CD14-positive monocyte (primary cell): ENCODE results near the gene RPS6KA4. TPM values are rescaled to one million over a fixed set of nuclear protein-coding genes. Genes with fewer than 3 reads are reported as not detected.

Source experiments
- DNase-seq, 3 donors: peaks; one replicate each; pipeline ENCODE4 v3.0.0-alpha.2; 2011 to 2022
- H2AFZ ChIP-seq: 2 replicates; pipeline ENCODE4 v1.6.0; 2012; ENCODE audit warnings: mild to moderate bottlenecking, low read depth, low read length, inconsistent platforms; ENCODE audit not compliant: insufficient read depth, poor library complexity, severe bottlenecking
- H3K27ac ChIP-seq, 2 donors: 1 replicate in 1 of 2; 2 replicates in 1 of 2; pipeline ENCODE4 v1.5.1; 2012 to 2013; ENCODE audit warnings: low read length in 2 of 2, control low read depth in 1 of 2, inconsistent platforms in 1 of 2, low read depth in 1 of 2, mild to moderate bottlenecking in 1 of 2
- H3K27me3 ChIP-seq, 2 donors: one replicate each; pipeline versions ENCODE4 v1.6.0 to v1.6.1; 2011 to 2013; ENCODE audit warnings: low read length in 2 of 2; ENCODE audit not compliant: control insufficient read depth in 2 of 2, insufficient read depth in 2 of 2
- H3K36me3 ChIP-seq, 2 donors: replicated peaks in 1 of 2; 1 replicate in 1 of 2; 2 replicates in 1 of 2; pipeline versions ENCODE4 v1.5.1 to v1.6.1; 2012 to 2013; ENCODE audit warnings: low read length in 2 of 2, control low read depth in 1 of 2, inconsistent platforms in 1 of 2, mild to moderate bottlenecking in 1 of 2; ENCODE audit not compliant: insufficient read depth in 2 of 2, control insufficient read depth in 1 of 2
- H3K4me1 ChIP-seq, 2 donors: 1 replicate in 1 of 2; 2 replicates in 1 of 2; pipeline versions ENCODE4 v1.5.1 to v1.6.1; 2012 to 2013; ENCODE audit warnings: low read length in 2 of 2, control low read depth in 1 of 2, inconsistent platforms in 1 of 2, mild to moderate bottlenecking in 1 of 2, moderate library complexity in 1 of 2; ENCODE audit not compliant: insufficient read depth in 2 of 2, control insufficient read depth in 1 of 2
- H3K4me2 ChIP-seq: replicated peaks from 2 replicates; pipeline ENCODE3; 2012; ENCODE audit warnings: low read length, moderate library complexity, mild to moderate bottlenecking; ENCODE audit not compliant: poor library complexity, severe bottlenecking; ENCODE audit errors: extremely low read depth
- H3K4me3 ChIP-seq, 3 experiments: fragments of 200-600 bp in 1 of 3; sonication (generic) in 1 of 3; replicated peaks in 1 of 3; 1 replicate in 2 of 3; 2 replicates in 1 of 3; pipeline ENCODE4 v1.5.1; 2011 to 2013; ENCODE audit warnings: low read length in 3 of 3, mild to moderate bottlenecking in 3 of 3, control low read depth in 2 of 3, low read depth in 2 of 3, inconsistent platforms in 1 of 3, moderate library complexity in 1 of 3
- H3K79me2 ChIP-seq: 2 replicates; pipeline ENCODE4 v1.6.0; 2012; ENCODE audit warnings: mild to moderate bottlenecking, control low read depth, inconsistent platforms, low read length, moderate library complexity; ENCODE audit not compliant: insufficient read depth
- H3K9ac ChIP-seq: 2 replicates; pipeline ENCODE4 v1.6.0; 2017; ENCODE audit warnings: low read length, mild to moderate bottlenecking; ENCODE audit not compliant: insufficient read depth, poor library complexity, severe bottlenecking
- H3K9me3 ChIP-seq, 2 donors: replicated peaks in 1 of 2; 1 replicate in 1 of 2; 2 replicates in 1 of 2; pipeline versions ENCODE4 v1.5.1 to v1.6.1; 2012 to 2013; ENCODE audit warnings: low read length in 2 of 2, control low read depth in 1 of 2; ENCODE audit not compliant: control insufficient read depth in 1 of 2, insufficient read depth in 1 of 2
- H4K20me1 ChIP-seq: 2 replicates; pipeline ENCODE4 v1.6.0; 2012; ENCODE audit warnings: mild to moderate bottlenecking, low read length, control low read depth, moderate library complexity; ENCODE audit not compliant: insufficient read depth
- H3K27ac Mint-ChIP-seq, 7 donors: one replicate each; pipeline ENCODE4 v1.8.0; 2020; ENCODE audit warnings: mild to moderate bottlenecking in 7 of 7, mixed read lengths in 7 of 7, moderate library complexity in 6 of 7, inconsistent platforms in 2 of 7
- H3K27me3 Mint-ChIP-seq, 3 donors: one replicate each; pipeline ENCODE4 v1.8.0; 2021 to 2022; ENCODE audit warnings: low read depth in 3 of 3, mild to moderate bottlenecking in 3 of 3, mixed read lengths in 3 of 3, moderate library complexity in 3 of 3, inconsistent platforms in 1 of 3
- H3K36me3 Mint-ChIP-seq, 2 donors: one replicate each; pipeline ENCODE4 v1.8.0; 2020; ENCODE audit warnings: mixed read lengths in 2 of 2, inconsistent platforms in 1 of 2, mild to moderate bottlenecking in 1 of 2
- H3K4me1 Mint-ChIP-seq: one replicate; pipeline ENCODE4 v1.8.0; 2020; ENCODE audit warnings: mild to moderate bottlenecking, mixed read lengths
- H3K4me3 Mint-ChIP-seq, 2 donors: one replicate each; pipeline ENCODE4 v1.8.0; 2020; ENCODE audit warnings: mild to moderate bottlenecking in 2 of 2, mixed read lengths in 2 of 2, moderate library complexity in 1 of 2
- H3K9me3 Mint-ChIP-seq, 7 donors: one replicate each; pipeline ENCODE4 v1.8.0; 2020 to 2022; ENCODE audit warnings: mixed read lengths in 7 of 7, mild to moderate bottlenecking in 6 of 7, moderate library complexity in 6 of 7, inconsistent platforms in 2 of 7
- WGBS: methylation state at CpG from one replicate; pipeline ENCODE4 v1.1.5; 2013; ENCODE audit warnings: missing lambda C conversion rate; ENCODE audit not compliant: insufficient coverage; 5-methylcytosine and 5-hydroxymethylcytosine counted together
- intact Hi-C, 2 donors: fragments of 100-400 bp; cut with micrococcal nuclease; formaldehyde crosslinking; loops; one replicate each; pipeline versions ENCODE4 v1.15.0 to v1.15.1; 2023
- polyA plus RNA-seq, 3 donors: library from polyadenylated mRNA; depleted of rRNA in 1 of 3; unstranded in 2 of 3; stranded (reverse) in 1 of 3; fragments of 300-500 nt in 2 of 3; fragments of >200 nt in 1 of 3; fragmentation: Illumina TruSeq in 2 of 3; gene quantifications; 1 replicate in 2 of 3; 2 replicates in 1 of 3; pipeline ENCODE4 v1.2.3, GENCODE V29; 2012 to 2021
- TF ChIP-seq, protein P1 (sequence below): fragments of 200-600 bp; IDR thresholded peaks from one replicate; pipeline ENCODE4 v1.8.0; 2022; ENCODE audit warnings: antibody characterized with exemption, mild to moderate bottlenecking

Gene RPS6KA4
- polyA plus RNA-seq, 3 donors, result 16.2 to 110 (median 24.5) TPM

DNA sequence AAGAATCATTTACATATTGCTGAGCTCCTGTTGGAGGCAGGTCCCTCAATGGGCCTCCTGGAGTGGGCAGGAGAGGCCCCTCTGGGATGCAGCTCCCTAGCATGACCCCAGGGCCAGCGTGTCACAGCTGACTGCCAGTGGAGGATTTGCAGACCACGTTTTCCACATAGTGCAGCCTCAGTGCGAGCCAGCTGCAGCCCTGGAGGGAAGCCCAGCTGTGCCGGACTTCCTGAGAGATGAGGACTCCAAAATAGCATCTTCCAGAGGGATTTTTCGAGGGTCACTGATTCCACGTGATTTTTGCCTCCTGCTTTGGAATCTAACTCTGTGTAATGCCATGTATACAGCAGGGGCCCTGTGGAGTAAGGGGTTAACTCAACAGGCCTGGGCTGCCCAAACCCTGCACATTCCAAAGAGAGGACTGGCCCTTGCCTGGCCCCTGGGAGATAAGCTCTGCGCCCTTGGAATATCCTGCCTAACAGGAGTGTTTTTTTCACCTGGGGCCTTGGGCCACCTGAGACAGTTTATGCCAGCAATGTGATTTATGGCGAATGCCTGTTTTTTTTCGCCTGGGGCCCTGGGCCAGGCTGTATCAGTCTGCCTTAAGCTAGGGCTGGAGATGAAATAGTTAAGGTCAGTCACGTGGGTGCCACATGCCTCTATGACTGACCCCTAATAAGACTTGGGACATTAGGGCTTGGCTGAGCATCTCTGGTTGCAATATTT, 47.4 kb downstream of the RPS6KA4 start:
- 75% methylated on average over 5 of the region's 10 CpGs for WGBS
- TF ChIP-seq, protein P1, sequence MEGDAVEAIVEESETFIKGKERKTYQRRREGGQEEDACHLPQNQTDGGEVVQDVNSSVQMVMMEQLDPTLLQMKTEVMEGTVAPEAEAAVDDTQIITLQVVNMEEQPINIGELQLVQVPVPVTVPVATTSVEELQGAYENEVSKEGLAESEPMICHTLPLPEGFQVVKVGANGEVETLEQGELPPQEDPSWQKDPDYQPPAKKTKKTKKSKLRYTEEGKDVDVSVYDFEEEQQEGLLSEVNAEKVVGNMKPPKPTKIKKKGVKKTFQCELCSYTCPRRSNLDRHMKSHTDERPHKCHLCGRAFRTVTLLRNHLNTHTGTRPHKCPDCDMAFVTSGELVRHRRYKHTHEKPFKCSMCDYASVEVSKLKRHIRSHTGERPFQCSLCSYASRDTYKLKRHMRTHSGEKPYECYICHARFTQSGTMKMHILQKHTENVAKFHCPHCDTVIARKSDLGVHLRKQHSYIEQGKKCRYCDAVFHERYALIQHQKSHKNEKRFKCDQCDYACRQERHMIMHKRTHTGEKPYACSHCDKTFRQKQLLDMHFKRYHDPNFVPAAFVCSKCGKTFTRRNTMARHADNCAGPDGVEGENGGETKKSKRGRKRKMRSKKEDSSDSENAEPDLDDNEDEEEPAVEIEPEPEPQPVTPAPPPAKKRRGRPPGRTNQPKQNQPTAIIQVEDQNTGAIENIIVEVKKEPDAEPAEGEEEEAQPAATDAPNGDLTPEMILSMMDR, result no peak
- H3K27me3 Mint-ChIP-seq, result peaks cover 0 to 3% (median 2%) of the 10 kb centered on the region in 3 donors

DNA sequence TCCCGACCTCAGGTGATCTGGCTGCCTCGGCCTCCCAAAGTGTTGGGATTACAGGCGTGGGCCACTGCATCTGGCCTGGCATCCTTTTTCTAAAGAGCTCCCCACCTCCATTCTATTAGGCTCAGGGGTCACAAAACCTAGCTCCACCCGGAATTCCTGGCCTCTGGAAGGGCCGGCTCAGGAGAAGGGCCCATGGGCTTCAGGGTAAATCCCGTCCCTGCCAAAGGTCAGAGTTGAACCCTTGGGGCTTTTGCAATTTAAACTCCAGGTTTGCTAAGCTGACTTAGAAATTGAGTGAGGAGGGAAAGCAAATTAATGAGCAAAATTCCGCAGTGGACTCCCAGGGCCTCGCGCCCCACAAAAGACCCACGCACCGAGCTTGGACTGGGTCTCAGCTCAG, 48.3 kb downstream of the RPS6KA4 start:
- H3K9me3 ChIP-seq, result no peaks in the 10 kb centered on the region
- no peaks in the 10 kb centered on the region for H3K36me3 ChIP-seq
- Mint-ChIP-seq H3K27ac (no peak overlapping the region), H3K4me3 (no peak overlapping the region), H3K36me3 (peaks cover 2% of the 10 kb centered on the region in 2 donors), H3K9me3 (peaks cover 0 to 4% (median 2%) of the 10 kb centered on the region in 7 donors), H3K4me1 (peaks cover 60% of the 10 kb centered on the region), H3K27me3 (peaks cover 0 to 3% (median 2%) of the 10 kb centered on the region in 3 donors)
- H4K20me1 ChIP-seq, result no peaks in the 10 kb centered on the region
- no peak overlapping the region for H3K4me3 ChIP-seq
- H3K9ac ChIP-seq, result no peak overlapping the region
- no peaks in the 10 kb centered on the region for H3K27me3 ChIP-seq
- H2AFZ ChIP-seq, result no peak overlapping the region
- no peak overlapping the region for H3K4me2 ChIP-seq
- no peak for DNase-seq
- intact Hi-C loops, result no loop called here
- no peak overlapping the region for H3K27ac ChIP-seq
- H3K79me2 ChIP-seq, result no peaks in the 10 kb centered on the region
- 92% methylated on average over 3 of the region's 11 CpGs for WGBS
- peaks cover 48 to 49% of the 10 kb centered on the region in 2 donors for H3K4me1 ChIP-seq
- TF ChIP-seq, protein P1, result no peak

More for the DNA sequence above, 47.4 kb downstream of the RPS6KA4 start:
- H3K4me3 ChIP-seq, result no peak overlapping the region
- no peaks in the 10 kb centered on the region for H4K20me1 ChIP-seq
- H3K9ac ChIP-seq, result no peak overlapping the region
- intact Hi-C loops, result no loop called here
- H3K4me2 ChIP-seq, result no peak overlapping the region
- Mint-ChIP-seq H3K4me1 (peaks cover 59% of the 10 kb centered on the region), H3K36me3 (peaks cover 2% of the 10 kb centered on the region in 2 donors), H3K9me3 (peaks cover 0 to 4% (median 2%) of the 10 kb centered on the region in 7 donors), H3K4me3 (no peak overlapping the region), H3K27ac (no peak overlapping the region)
- no peak overlapping the region for H2AFZ ChIP-seq
- H3K79me2 ChIP-seq, result no peaks in the 10 kb centered on the region
- peaks cover 47 to 49% of the 10 kb centered on the region in 2 donors for H3K4me1 ChIP-seq
- no peak for DNase-seq
- H3K27ac ChIP-seq, result no peak overlapping the region
- no peaks in the 10 kb centered on the region for H3K36me3 ChIP-seq
- H3K27me3 ChIP-seq, result no peaks in the 10 kb centered on the region
- no peaks in the 10 kb centered on the region for H3K9me3 ChIP-seq
